HG02852 (cell line): ENCODE results near the gene TACC3.

Experiments
- ATAC-seq: cut with Tn5 transposase; IDR thresholded peaks from one replicate; pipeline ENCODE4 v1.9.1; 2021; ENCODE audit warnings: mild to moderate bottlenecking, moderate library complexity; ENCODE audit not compliant: unreplicated experiment

TACC3 gene

GRCh38 chr4:1721666-1722550, 587 bp downstream of the TACC3 start:
- ATAC-seq: no peak

- no peak for ATAC-seq
These were observed 1.3 kb downstream of the TACC3 start for GRCh38 chr4:1722551-1723118.

GRCh38 chr4:1723131-1723801, 1.9 kb downstream of the TACC3 start:
- no peak for ATAC-seq

- ATAC-seq: no peak
These were observed 4.2 kb downstream of the TACC3 start for GRCh38 chr4:1725521-1725920.

- ATAC-seq: no peak
These were observed 5.0 kb downstream of the TACC3 start for GRCh38 chr4:1726146-1726934.

- no peak for ATAC-seq
These were observed 6.1 kb downstream of the TACC3 start for GRCh38 chr4:1727117-1728031.

GRCh38 chr4:1728061-1728980, 7.0 kb downstream of the TACC3 start:
- ATAC-seq: no peak

- no peak for ATAC-seq
These were observed 9.3 kb downstream of the TACC3 start for GRCh38 chr4:1730532-1731135.

- no peak for ATAC-seq
These were observed 9.9 kb downstream of the TACC3 start for GRCh38 chr4:1731180-1731579.

GRCh38 chr4:1732911-1733310, 11.6 kb downstream of the TACC3 start:
- no peak for ATAC-seq

GRCh38 chr4:1735215-1735614, 13.9 kb downstream of the TACC3 start:
- ATAC-seq: no peak

GRCh38 chr4:1736812-1737211, 15.5 kb downstream of the TACC3 start:
- ATAC-seq: no peak

GRCh38 chr4:1737666-1738065, 16.3 kb downstream of the TACC3 start:
- ATAC-seq: no peak

GRCh38 chr4:1738410-1738809, 17.1 kb downstream of the TACC3 start:
- no peak for ATAC-seq

- ATAC-seq: no peak
These were observed 18.0 kb downstream of the TACC3 start for GRCh38 chr4:1739358-1739757.

- ATAC-seq: no peak
These were observed 18.8 kb downstream of the TACC3 start for GRCh38 chr4:1740021-1740545.

GRCh38 chr4:1741208-1741607, 19.9 kb downstream of the TACC3 start:
- no peak for ATAC-seq

GRCh38 chr4:1743551-1743950, 22.2 kb downstream of the TACC3 start:
- ATAC-seq: no peak
